Measurements from ENCODE around the gene THUMPD3. TPM values are rescaled to one million over a fixed set of nuclear protein-coding genes. Genes with fewer than 3 reads are reported as not detected.

Gene THUMPD3
- polyA plus RNA-seq, 3 donors = 10.2 to 13.1 (median 11.5) TPM

GRCh38 chr3:9330166-9330703, 32.6 kb upstream of the THUMPD3 start:
- H3K27ac ChIP-seq (ENCODE audit: low read depth in 1 of 2, low read length in 2 of 2) = no peak overlapping the region
- no peaks in the 10 kb centered on the region for H4K20me1 ChIP-seq (ENCODE audit: insufficient read depth, low read length)
- H3K4me3 ChIP-seq (replicated peaks in 1 of 3; ENCODE audit: low read depth in 2 of 3, low read length in 3 of 3) = no peak overlapping the region
- H3K27me3 ChIP-seq (ENCODE audit: control insufficient read depth in 2 of 2, insufficient read depth in 2 of 2, low read length in 2 of 2) = no peaks in the 10 kb centered on the region
- no peak for TF ChIP-seq CTCF (IDR thresholded peaks at IDR 0.05)
- H3K4me2 ChIP-seq (replicated peaks; ENCODE audit: extremely low read depth, low read length, poor library complexity, severe bottlenecking) = no peak overlapping the region
- Mint-ChIP-seq H3K27ac (no peak overlapping the region), H3K4me3 (no peak overlapping the region), H3K4me1 (no peaks in the 10 kb centered on the region), H3K36me3 (no peaks in the 10 kb centered on the region), H3K27me3 (ENCODE audit: low read depth in 3 of 3) (peaks cover 4 to 6% (median 6%) of the 10 kb centered on the region in 3 donors), H3K9me3 (peaks cover 0 to 11% (median 4%) of the 10 kb centered on the region in 7 donors)
- no peaks in the 10 kb centered on the region for H3K79me2 ChIP-seq (ENCODE audit: insufficient read depth, low read length)
- H2AFZ ChIP-seq (ENCODE audit: insufficient read depth, low read depth, low read length, poor library complexity, severe bottlenecking) = no peak overlapping the region
- 93% methylated on average over 4 of the region's 7 CpGs for WGBS (ENCODE audit: insufficient coverage)
- DNase-seq = no peak
- H3K9me3 ChIP-seq (replicated peaks in 1 of 2; ENCODE audit: control insufficient read depth in 1 of 2, insufficient read depth in 1 of 2, low read length in 2 of 2) = peaks cover 0 to 5% of the 10 kb centered on the region in 2 donors
- intact Hi-C loops (cut with micrococcal nuclease) = no loop called here
- no peak overlapping the region for H3K9ac ChIP-seq (ENCODE audit: insufficient read depth, low read length, poor library complexity, severe bottlenecking)
- H3K36me3 ChIP-seq (replicated peaks in 1 of 2; ENCODE audit: control insufficient read depth in 1 of 2, insufficient read depth in 2 of 2, low read length in 2 of 2) = no peaks in the 10 kb centered on the region
- no peaks in the 10 kb centered on the region for H3K4me1 ChIP-seq (ENCODE audit: control insufficient read depth in 1 of 2, insufficient read depth in 2 of 2, low read length in 2 of 2)

- peaks cover 4 to 8% (median 6%) of the 10 kb centered on the region in 3 donors for H3K27me3 Mint-ChIP-seq (ENCODE audit: low read depth in 3 of 3)
- no peaks in the 10 kb centered on the region for H3K4me1 Mint-ChIP-seq
- Histone ChIP-seq H3K36me3 (replicated peaks in 1 of 2; ENCODE audit: control insufficient read depth in 1 of 2, insufficient read depth in 2 of 2, low read length in 2 of 2) (no peaks in the 10 kb centered on the region), H3K27me3 (ENCODE audit: control insufficient read depth in 2 of 2, insufficient read depth in 2 of 2, low read length in 2 of 2) (no peaks in the 10 kb centered on the region), H4K20me1 (ENCODE audit: insufficient read depth, low read length) (no peaks in the 10 kb centered on the region), H3K79me2 (ENCODE audit: insufficient read depth, low read length) (no peaks in the 10 kb centered on the region), H3K27ac (ENCODE audit: low read depth in 1 of 2, low read length in 2 of 2) (no peak overlapping the region), H3K4me3 (replicated peaks in 1 of 3; ENCODE audit: low read depth in 2 of 3, low read length in 3 of 3) (no peak overlapping the region), H3K4me1 (ENCODE audit: control insufficient read depth in 1 of 2, insufficient read depth in 2 of 2, low read length in 2 of 2) (no peaks in the 10 kb centered on the region), H2AFZ (ENCODE audit: insufficient read depth, low read depth, low read length, poor library complexity, severe bottlenecking) (no peak overlapping the region), H3K4me2 (replicated peaks; ENCODE audit: extremely low read depth, low read length, poor library complexity, severe bottlenecking) (no peak overlapping the region), H3K9ac (ENCODE audit: insufficient read depth, low read length, poor library complexity, severe bottlenecking) (no peak overlapping the region), H3K9me3 (replicated peaks in 1 of 2; ENCODE audit: control insufficient read depth in 1 of 2, insufficient read depth in 1 of 2, low read length in 2 of 2) (peaks cover 0 to 5% of the 10 kb centered on the region in 2 donors)
- intact Hi-C loops (cut with micrococcal nuclease) = no loop called here
- no peak overlapping the region for H3K4me3 Mint-ChIP-seq
- no peak overlapping the region for H3K27ac Mint-ChIP-seq
- no CpG with 5 or more reads among the region's 2 CpGs for WGBS (ENCODE audit: insufficient coverage)
- TF ChIP-seq CTCF (IDR thresholded peaks at IDR 0.05) = no peak
- no peaks in the 10 kb centered on the region for H3K36me3 Mint-ChIP-seq
- peaks cover 0 to 11% (median 4%) of the 10 kb centered on the region in 7 donors for H3K9me3 Mint-ChIP-seq
- no peak for DNase-seq
Measured at GRCh38 chr3:9331171-9331570, 31.7 kb upstream of the THUMPD3 start.
